Colonic mucosa (tissue), 4 donors: ENCODE measurements around the gene LCAT. TPM values are rescaled to one million over a fixed set of nuclear protein-coding genes. Genes with fewer than 3 reads are reported as not detected.
A peak's percentile ranks its signal among the peaks of the same experiment; 100 is the strongest.

Experiments used
- DNase-seq: peaks from one replicate; pipeline ENCODE4 v3.0.0-alpha.2; 2020
- H3K27ac ChIP-seq: fragments of 200-600 bp; one replicate; pipeline ENCODE4 v1.8.0; 2021
- H3K27me3 ChIP-seq: fragments of 200-600 bp; one replicate; pipeline ENCODE4 v1.8.0; 2021
- H3K36me3 ChIP-seq: fragments of 200-600 bp; one replicate; pipeline ENCODE4 v1.8.0; 2021
- H3K4me1 ChIP-seq: fragments of 200-600 bp; one replicate; pipeline ENCODE4 v1.8.0; 2021; ENCODE audit warnings: mild to moderate bottlenecking
- H3K4me3 ChIP-seq: fragments of 200-600 bp; one replicate; pipeline ENCODE4 v1.8.0; 2021
- H3K9ac ChIP-seq, 2 donors: one replicate each; pipeline ENCODE4 v1.7.0; 2013; ENCODE audit warnings: control low read depth in 2 of 2, low read depth in 2 of 2, low read length in 2 of 2
- H3K9me3 ChIP-seq: fragments of 200-600 bp; one replicate; pipeline ENCODE4 v1.8.0; 2021
- intact Hi-C: fragments of 100-400 bp; cut with DNase I; formaldehyde crosslinking; loops from one replicate; pipeline ENCODE4 v1.14.1; 2022
- total RNA-seq, 2 donors: library from RNA; stranded (reverse); fragmentation: NEBNext Ultra II Directional in 1 of 2; extraction: Animal tissue kit (Norgen Biotek cat#: 25700) in 1 of 2; gene quantifications; one replicate each; pipeline ENCODE4 v1.2.1, GENCODE V29; 2021
- TF ChIP-seq, protein P1 (sequence below): fragments of 200-600 bp; IDR thresholded peaks from one replicate; pipeline ENCODE4 v1.8.0; 2022; ENCODE audit warnings: antibody characterized with exemption, mild to moderate bottlenecking
- donor health status: healthy.
- donor health status: DM: no; HTN: no; CAD: no.
- donor health status: DM: no; HTN: no; CAD: no.

The LCAT gene
- total RNA-seq, 2 donors from 2014 or later, result 3.4 to 3.6 TPM

- Histone ChIP-seq H3K4me1 (peaks cover 10% of the 10 kb centered on the region), H3K27me3 (no peaks in the 10 kb centered on the region), H3K4me3 (no peak overlapping the region), H3K27ac (no peak overlapping the region), H3K9me3 (no peaks in the 10 kb centered on the region), H3K9ac (no peak overlapping the region), H3K36me3 (no peaks in the 10 kb centered on the region)
- TF ChIP-seq, protein P1, sequence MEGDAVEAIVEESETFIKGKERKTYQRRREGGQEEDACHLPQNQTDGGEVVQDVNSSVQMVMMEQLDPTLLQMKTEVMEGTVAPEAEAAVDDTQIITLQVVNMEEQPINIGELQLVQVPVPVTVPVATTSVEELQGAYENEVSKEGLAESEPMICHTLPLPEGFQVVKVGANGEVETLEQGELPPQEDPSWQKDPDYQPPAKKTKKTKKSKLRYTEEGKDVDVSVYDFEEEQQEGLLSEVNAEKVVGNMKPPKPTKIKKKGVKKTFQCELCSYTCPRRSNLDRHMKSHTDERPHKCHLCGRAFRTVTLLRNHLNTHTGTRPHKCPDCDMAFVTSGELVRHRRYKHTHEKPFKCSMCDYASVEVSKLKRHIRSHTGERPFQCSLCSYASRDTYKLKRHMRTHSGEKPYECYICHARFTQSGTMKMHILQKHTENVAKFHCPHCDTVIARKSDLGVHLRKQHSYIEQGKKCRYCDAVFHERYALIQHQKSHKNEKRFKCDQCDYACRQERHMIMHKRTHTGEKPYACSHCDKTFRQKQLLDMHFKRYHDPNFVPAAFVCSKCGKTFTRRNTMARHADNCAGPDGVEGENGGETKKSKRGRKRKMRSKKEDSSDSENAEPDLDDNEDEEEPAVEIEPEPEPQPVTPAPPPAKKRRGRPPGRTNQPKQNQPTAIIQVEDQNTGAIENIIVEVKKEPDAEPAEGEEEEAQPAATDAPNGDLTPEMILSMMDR, result no peak
- no peak for DNase-seq
- intact Hi-C loops, result no loop called here
These were observed 46.7 kb downstream of the LCAT start for GRCh38 chr16:67897231-67897630.

DNA sequence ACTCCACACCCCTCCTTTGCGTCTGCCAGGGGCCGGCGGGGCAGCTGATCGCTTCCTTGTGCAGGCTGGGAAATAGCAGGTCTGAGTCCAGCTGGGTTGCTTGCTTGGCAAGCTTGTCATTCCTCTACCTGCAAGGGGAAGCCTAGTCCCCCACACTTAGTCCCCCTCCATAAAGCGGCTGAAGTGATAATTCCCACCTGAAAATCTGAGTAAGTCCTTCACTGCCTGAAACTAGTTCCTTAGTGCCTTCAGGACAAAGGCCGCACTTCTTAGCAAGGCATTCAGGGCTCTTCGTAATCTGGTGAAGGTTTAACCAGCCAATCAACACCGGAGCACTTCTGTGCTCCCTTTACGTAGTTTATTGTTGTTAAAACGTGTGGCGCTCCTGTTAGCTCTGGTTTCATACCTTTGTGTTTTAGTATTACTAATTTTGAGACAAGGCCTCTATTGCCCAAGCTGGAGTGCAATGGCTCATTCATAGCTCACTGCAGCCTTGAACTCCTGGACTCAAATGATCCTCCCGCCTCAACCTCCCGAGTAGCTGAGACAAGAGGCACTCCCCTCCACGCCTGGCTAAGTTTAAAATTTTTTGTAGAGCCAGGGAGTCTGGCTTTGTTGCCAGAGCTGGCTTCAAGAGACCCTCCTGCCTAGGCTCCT is 50.0 kb downstream of the LCAT start:
- Histone ChIP-seq H3K4me3 (peak overlapping the region; percentile 96), H3K27ac (peak overlapping the region; percentile 93), H3K9me3 (no peaks in the 10 kb centered on the region), H3K4me1 (peaks cover 11% of the 10 kb centered on the region), H3K9ac (peak overlapping the region; percentile 100), H3K27me3 (no peaks in the 10 kb centered on the region), H3K36me3 (no peaks in the 10 kb centered on the region)
- DNase-seq, result peak; percentile 58
- TF ChIP-seq, protein P1, result no peak
- intact Hi-C loops, result no loop called here

DNA sequence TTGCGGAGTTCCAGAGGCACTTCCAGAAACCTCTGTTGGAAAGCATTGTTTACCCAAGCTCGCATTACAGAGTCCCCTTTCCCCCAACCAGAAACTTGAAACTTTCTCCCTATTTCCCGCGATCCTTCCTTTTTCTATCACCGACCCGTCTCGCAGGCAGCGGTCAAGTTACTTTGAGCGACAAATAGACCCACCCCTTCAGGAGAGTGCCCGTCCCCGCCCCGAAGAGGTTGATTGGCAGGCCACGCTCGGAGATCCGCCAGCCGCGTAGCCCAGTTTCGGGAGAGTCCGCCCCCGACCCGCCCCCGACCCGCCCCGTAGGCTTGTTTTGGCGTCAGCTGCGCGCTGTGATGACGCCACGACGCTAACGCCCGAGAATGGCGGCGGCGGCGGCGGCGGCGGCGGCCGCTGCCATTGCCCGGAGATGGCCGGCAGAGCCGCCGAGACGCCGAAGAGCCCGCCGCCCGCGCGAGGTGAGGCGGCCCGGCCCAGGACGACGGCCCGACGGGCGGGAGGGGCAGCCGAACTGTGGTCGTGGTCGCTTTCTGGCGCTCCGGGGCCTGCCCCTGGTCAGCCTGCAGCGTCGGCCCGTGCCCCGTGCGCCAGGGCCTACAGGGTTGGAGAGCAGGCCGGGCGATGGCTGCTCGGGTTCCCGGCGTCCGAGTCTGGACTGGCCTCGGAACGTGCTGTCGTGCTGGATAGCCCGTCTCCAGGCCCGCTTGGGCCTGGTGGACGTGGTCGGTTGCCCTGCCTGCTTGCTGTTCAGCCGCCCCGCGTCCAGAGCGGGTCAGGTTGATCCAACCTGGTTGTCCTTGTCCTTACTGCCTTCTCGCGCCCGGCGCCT is 50.8 kb downstream of the LCAT start, which contains the start of gene PSKH1:
Gene PSKH1, plus strand, starts transcription at position 356 of the 844 bp plus-strand sequence. CDS start 15,496 bp downstream, outside the sequence.
- H3K9me3 ChIP-seq, result no peaks in the 10 kb centered on the region
- no peaks in the 10 kb centered on the region for H3K36me3 ChIP-seq
- TF ChIP-seq, protein P1, result no peak
- H3K27ac ChIP-seq, result peak within 1 kb of the TSS; percentile 93
- H3K9ac ChIP-seq, result peak within 1 kb of the TSS; percentile 100
- DNase-seq, result peak; percentile 98
- peaks cover 11% of the 10 kb centered on the region for H3K4me1 ChIP-seq
- intact Hi-C loops, result no loop called here
- peak within 1 kb of the TSS; percentile 96 for H3K4me3 ChIP-seq
- no peaks in the 10 kb centered on the region for H3K27me3 ChIP-seq

- intact Hi-C loops, result no loop called here
- peak overlapping the region; percentile 96 for H3K4me3 ChIP-seq
- H3K4me1 ChIP-seq, result peaks cover 11% of the 10 kb centered on the region
- H3K27ac ChIP-seq, result peak overlapping the region; percentile 4
- H3K36me3 ChIP-seq, result no peaks in the 10 kb centered on the region
- no peaks in the 10 kb centered on the region for H3K27me3 ChIP-seq
- no peaks in the 10 kb centered on the region for H3K9me3 ChIP-seq
- TF ChIP-seq, protein P1, result no peak
- peak overlapping the region in 1 of 2 donors; percentile 71 for H3K9ac ChIP-seq
- DNase-seq, result no peak
These were observed 51.5 kb downstream of the LCAT start for GRCh38 chr16:67892375-67892774.

Other genes with a start within 250 kb of the LCAT start
- 10 to 100 TPM; 22.1 to 33.8 TPM for gene GFOD2, start 224.8 kb downstream of the LCAT start, total RNA-seq
- 10 to 100 TPM; 14.7 to 22.5 TPM for gene RANBP10, start 137.6 kb downstream of the LCAT start, total RNA-seq
- under 1 TPM; 0.13 to 0.30 TPM for gene TSNAXIP1, start 137.2 kb downstream of the LCAT start, total RNA-seq
- gene THAP11, start 101.8 kb downstream of the LCAT start, total RNA-seq, result 10 to 100 TPM; 22.0 to 33.2 TPM
- 100 to 1,000 TPM in 1 of 2 donors, 10 to 100 TPM in 1; 58.3 to 108 TPM for gene NUTF2, start 97.2 kb downstream of the LCAT start, total RNA-seq
- gene CENPT, start 96.4 kb downstream of the LCAT start, total RNA-seq, result 10 to 100 TPM; 25.6 to 38.9 TPM
- 10 to 100 TPM; 58.6 to 96.5 TPM for gene EDC4, start 71.1 kb downstream of the LCAT start, total RNA-seq
- gene NRN1L, start 59.2 kb downstream of the LCAT start, total RNA-seq, result under 1 TPM; 0.93 to 0.96 TPM
- 10 to 100 TPM; 24.5 to 34.7 TPM for gene PSKH1, start 50.9 kb downstream of the LCAT start, total RNA-seq
- 1 to 10 TPM in 1 of 2 donors, under 1 TPM in 1; 0.64 to 2.2 TPM for gene CTRL, start 12.3 kb downstream of the LCAT start, total RNA-seq
- gene PSMB10, start 7.3 kb downstream of the LCAT start, total RNA-seq, result 100 to 1,000 TPM; 120 to 124 TPM
- gene SLC12A4, start 24.5 kb upstream of the LCAT start, total RNA-seq, result 10 to 100 TPM in 1 of 2 donors, 1 to 10 TPM in 1; 8.7 to 17.0 TPM
- not detected for gene DPEP3, start 36.4 kb upstream of the LCAT start, total RNA-seq
- gene DPEP2, start 55.4 kb upstream of the LCAT start, total RNA-seq, result under 1 TPM; 0.88 to 0.96 TPM
- not detected for gene DPEP2NB, start 71.8 kb upstream of the LCAT start, total RNA-seq
- 10 to 100 TPM in 1 of 2 donors, 1 to 10 TPM in 1; 6.8 to 10.7 TPM for gene DDX28, start 79.1 kb upstream of the LCAT start, total RNA-seq
- 10 to 100 TPM; 13.1 to 24.6 TPM for gene DUS2, start 79.2 kb upstream of the LCAT start, total RNA-seq
- 10 to 100 TPM; 22.5 to 29.3 TPM for gene NFATC3, start 141.2 kb upstream of the LCAT start, total RNA-seq